Transverse colon (tissue), 4 donors: Measurements from ENCODE around the gene FLVCR1.

Experiments
- CTCF ChIP-seq, 5 experiments: fragments of 200-600 bp in 3 of 5; fragments of 450-650 bp in 2 of 5; sonication (generic) in 3 of 5; IDR thresholded peaks; 1 replicate in 2 of 5; 2 replicates in 3 of 5; pipeline ENCODE4 v1.5.1; 2016 to 2017; ENCODE audit warnings: antibody characterized with exemption in 5 of 5, inconsistent platforms in 3 of 5, mild to moderate bottlenecking in 2 of 5, moderate library complexity in 1 of 5
- EP300 ChIP-seq: sonication (generic); formaldehyde crosslinking; IDR thresholded peaks from one replicate; pipeline ENCODE4 v1.6.1; 2017; ENCODE audit warnings: antibody characterized with exemption, low read depth
- POLR2A ChIP-seq: fragments of 450-650 bp; IDR thresholded peaks from one replicate; pipeline ENCODE4 v1.6.1; 2016; ENCODE audit warnings: antibody characterized with exemption, mild to moderate bottlenecking, moderate library complexity
- POLR2AphosphoS5 ChIP-seq, 3 donors: sonication (generic); formaldehyde crosslinking; IDR thresholded peaks; one replicate each; pipeline ENCODE4 v1.6.1; 2016; ENCODE audit warnings: antibody characterized with exemption in 3 of 3

DNA sequence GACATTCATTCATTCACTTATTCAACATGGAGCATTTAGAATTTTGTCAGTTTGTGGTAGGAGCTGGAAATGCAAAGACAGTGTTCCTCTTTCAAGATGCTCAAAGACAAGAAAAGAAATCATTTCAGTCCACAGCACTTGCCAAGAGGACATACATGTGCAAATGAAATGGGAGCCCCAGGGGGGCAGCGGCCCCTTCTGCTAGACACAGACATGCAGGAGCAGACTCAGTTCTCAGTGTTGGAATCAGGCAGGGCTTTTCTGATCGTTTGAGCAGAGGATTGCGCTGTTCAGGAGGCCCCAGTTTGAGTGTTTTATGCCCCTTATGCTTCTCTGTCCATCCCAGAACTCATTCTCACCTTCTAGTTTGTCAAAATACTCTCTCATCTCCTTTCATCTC is 56.7 kb downstream of the FLVCR1 start:
- TF ChIP-seq CTCF (IDR thresholded peaks at IDR 0.05) (no peak), POLR2AphosphoS5 (IDR thresholded peaks at IDR 0.05) (no peak), POLR2A (no peak), EP300 (no peak)
